NAMALWA (cell line): ENCODE measurements around the gene ARSD.
"Not testable (repeated sequence)": the region's sequence is repeated elsewhere in the genome, so short reads cannot be mapped to it uniquely, and the experiment has no call there.

ENCODE experiments used
- DNase-seq: peaks from one replicate; pipeline ENCODE4 v3.0.0-alpha.2; 2015; ENCODE audit warnings: low spot score

The ARSD gene

DNA sequence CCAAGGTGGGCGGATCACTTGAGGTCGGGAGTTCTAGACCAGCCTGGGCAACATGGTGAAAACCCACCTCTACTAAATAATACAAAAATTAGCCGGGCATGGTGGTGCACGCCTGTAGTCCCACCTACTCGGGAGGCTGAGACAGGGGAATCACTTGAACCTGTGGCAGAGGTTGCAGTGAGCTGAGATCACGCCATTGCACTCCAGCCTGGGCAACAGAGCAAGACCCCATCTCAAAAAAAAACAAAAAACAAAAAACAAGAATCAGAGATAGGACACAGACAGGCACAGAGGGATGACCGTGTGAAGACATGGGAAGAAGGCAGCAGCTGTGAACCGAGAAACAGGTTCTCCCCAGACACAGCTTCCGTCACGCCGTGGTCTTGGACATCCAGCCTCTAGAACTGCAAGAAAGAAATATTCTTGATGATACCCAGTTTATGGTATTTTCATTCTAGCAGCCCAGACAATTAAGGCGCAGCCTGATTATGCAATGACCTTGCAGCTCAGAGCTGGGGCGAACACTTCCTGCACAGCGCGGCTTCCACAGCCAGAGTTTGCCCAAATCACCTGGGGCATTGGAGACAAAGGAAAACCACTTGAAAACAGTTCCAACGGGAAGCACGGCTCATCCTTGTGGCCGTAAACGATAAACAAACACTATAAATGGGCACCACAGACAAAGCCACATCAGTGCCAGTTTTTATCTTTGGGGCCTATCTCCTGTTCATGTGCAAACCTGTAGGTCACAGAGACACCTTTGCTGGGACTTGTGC, 4.2 kb upstream of the ARSD start:
- DNase-seq = no peak

GRCh38 chrX:2931612-2932011, 2.5 kb upstream of the ARSD start:
- DNase-seq = no peak

DNA sequence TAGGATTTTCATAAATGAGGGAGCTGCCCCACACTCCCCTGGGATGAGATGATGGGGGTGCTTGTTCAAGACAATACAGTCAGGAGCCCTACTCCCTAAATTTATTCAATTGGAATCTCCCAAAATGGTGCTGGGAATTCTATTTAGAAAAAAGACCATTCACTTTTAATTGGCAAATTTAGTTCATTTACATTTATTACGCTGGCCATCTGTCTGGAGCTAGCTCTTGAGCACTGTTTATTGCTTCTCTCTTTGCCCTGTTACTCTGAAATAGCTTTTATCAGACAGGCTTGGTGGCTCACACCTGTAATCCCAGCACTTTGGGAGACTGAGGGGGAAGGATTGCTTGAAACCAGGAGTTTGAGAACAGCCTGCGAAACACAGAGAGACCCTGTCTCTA, 2.0 kb upstream of the ARSD start:
- no peak for DNase-seq

DNA sequence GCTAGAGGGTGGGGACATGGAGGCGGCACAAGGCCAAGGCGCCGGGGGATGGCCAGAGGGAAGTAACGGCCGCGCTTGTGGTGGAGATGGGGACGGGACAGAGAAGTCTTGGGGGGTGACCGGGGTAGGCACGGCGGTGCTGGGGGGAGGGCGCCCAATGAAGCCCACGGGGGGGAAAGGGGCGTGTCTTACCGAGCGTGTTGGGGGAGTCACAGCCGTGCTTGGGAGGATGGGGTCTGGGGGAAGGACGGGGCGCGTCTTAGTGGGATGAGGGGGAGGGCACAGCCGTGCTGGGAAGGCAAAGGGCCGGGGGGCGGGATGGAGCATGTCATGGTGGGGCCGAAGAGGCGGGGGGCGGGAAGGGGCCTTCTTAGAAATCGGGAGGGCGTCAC, 952 bp downstream of the ARSD start:
- no peak for DNase-seq

- no peak for DNase-seq
Measured at GRCh38 chrX:2926664-2927275, 2.4 kb downstream of the ARSD start.

DNA sequence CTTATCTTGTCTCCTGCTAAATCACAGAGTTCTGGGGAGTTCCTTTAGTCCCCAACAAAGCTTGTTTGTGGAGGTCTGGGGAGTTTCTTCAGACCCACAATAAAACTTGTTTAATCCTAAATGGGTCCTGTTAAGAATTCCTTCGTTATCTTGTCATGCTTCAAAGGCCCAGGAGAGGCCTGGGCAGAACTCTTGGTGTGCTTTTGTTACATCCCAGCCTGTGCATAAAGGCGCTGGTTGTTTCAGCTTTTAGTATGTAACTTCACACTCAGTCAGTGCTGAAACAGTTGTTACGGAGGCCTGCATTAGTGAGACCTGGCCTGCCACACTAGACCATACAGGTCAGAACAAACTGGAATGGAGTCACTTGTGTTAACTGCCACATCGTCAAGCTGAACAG, 2.9 kb downstream of the ARSD start:
- DNase-seq = not testable (repeated sequence)

DNA sequence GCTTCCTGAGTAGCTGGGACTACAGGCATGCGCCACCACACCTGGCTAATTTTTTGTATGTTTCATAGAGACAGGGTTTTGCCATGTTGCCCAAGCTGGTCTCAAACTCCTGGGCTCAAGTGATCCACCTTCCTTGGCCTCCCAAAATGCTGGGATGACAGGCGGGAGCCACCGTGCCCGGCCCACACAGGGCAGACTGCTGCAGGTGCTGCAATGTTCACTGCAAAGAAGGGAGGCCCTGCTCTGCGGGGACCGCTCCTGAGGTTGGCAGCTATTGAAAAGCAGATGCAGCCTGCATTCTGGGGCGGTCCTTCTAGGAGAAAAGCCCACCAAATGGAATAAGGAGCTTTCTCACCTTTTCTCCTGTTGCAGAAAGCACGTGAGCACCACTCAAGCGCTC, 5.0 kb downstream of the ARSD start:
- DNase-seq = no peak

GRCh38 chrX:2921750-2922149, 7.4 kb downstream of the ARSD start:
- no peak for DNase-seq

GRCh38 chrX:2921193-2921592, 7.9 kb downstream of the ARSD start:
- DNase-seq = no peak

DNA sequence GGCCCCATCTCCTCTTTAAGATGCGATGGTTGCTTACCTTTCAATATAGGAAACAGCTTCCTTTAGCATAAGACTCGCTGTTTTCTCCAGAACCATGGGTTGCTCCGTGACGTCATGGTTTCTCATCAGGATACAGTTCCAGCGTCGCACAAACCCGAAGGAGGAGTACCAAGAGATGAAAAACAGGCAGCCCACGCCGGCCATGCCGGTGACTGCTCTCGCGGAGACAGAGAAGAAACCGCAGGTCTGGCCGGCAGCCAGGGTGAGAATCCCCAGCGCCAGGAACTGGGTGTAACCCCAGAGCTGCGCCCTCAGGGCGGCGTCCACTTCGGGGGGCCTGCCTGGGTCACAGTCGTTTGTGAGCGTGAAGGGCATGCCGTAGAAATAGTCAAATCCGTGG, 11.4 kb downstream of the ARSD start:
- DNase-seq = no peak

DNA sequence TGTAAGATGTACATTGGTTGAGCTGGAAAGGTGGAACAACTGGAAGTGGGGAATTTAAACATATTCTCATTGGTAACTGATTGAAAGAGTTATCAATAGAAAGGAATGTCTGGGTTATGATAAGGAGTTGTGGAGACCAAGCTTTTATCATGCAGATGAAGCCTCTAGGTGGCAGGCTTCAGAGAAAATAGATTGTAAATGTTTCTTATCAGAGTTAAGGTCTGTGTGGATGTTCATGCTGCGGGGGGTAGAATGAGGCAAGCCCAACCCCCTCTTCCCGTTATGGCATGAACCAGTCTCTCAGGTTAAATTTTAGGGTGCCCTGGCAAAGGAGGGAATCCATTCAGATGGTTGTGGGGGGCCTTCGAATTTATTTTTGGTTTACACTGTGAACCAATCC, 16.0 kb downstream of the ARSD start:
- DNase-seq = peak; percentile 1

- DNase-seq = no peak
Measured at GRCh38 chrX:2910109-2910508, 19.0 kb downstream of the ARSD start.

DNA sequence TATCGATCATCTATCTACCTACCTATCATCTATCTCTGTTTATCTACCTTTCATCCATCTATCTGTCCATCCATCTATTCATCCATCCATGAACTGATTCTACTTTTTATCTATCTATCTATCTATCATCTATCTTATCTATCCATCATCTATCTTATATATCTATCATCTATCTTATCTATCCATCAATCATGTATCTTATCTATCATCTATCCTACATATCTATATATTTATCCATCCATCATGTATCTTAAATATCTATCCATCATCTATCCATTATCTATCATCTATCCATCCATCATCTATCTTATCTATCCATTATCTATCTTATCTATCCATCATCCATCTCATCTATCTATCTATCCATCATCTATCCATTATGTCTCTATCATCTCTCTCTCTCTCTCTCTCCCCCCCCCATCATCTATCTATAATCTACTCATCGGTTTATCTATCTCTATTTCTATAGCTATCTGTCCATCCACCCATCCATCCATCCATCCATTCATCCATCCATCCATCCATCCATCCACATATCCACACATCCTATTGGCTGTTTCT, 20.9 kb downstream of the ARSD start:
- DNase-seq = no peak

DNA sequence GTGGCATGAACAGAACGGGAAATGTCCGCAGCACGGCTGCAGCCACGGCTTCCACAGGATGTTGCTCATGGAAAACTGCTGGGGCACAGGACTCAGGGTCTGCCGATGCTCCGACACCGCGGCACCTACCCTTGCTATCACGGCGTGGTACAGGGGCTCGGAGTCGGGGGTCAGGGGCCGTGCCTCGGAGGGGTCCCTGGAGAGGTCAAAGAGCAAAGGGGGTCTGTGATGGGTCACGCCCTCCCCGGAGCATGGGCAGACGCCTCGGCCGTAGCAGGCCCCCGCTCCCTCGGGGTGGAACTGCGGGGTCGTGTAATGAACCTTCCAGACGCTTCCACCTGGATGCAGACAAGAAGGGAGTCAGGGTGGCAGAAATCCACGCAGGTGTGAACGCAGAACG, 21.8 kb downstream of the ARSD start:
- DNase-seq = no peak

- DNase-seq = peak; percentile 1
Measured at GRCh38 chrX:2903366-2903765, 25.8 kb downstream of the ARSD start.

DNA sequence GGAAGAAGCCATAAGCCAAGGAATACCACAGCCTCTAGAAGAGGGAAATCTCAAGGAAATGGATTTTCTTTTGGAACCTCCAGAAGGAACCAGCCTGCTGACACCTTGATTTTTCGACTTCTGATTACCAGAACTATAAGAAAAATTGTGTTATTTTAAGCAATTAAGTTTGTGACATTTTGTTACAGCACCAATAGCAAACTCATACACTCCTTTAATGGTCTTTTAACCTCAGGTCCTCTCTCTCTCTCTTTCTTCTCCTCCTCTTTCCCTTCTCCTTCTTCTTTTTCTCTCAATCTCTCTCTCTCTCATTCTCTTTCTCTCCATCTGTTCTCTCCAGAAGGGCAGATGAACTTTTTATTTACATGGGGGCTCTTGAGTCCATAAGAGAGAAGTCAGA, 26.3 kb downstream of the ARSD start:
- no peak for DNase-seq

DNA sequence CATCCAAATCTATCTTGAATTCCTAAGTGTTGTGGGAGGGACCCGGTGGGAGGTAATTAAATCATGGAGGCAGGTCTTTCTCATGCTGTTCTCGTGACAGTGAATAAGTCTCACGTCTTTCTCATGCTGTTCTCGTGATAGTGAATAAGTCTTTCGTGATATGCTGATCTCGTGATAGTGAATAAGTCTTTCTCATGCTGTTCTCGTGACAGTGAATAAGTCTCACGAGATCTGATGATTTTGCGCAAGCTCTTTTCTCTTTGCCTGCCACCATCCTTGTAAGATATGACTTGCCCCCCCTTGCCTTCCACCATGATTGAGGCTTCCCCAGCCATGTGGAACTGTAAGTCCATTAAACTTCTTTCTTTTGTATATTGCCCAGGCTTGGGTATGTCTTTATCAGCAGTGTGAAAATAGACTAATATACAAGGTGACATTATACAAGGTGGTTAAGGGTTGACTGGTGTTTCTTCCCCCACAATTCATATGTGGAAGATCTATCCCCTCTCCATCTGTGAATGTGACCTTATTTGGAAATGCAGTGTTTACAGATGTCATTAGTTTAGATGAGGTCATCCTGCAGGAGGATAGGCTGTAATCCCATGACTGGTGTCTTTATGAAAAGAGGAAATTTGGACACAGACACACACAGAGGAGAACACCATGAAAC, 27.6 kb downstream of the ARSD start:
- DNase-seq = no peak

- no peak for DNase-seq
Measured at GRCh38 chrX:2898846-2899512, 30.2 kb downstream of the ARSD start.

DNA sequence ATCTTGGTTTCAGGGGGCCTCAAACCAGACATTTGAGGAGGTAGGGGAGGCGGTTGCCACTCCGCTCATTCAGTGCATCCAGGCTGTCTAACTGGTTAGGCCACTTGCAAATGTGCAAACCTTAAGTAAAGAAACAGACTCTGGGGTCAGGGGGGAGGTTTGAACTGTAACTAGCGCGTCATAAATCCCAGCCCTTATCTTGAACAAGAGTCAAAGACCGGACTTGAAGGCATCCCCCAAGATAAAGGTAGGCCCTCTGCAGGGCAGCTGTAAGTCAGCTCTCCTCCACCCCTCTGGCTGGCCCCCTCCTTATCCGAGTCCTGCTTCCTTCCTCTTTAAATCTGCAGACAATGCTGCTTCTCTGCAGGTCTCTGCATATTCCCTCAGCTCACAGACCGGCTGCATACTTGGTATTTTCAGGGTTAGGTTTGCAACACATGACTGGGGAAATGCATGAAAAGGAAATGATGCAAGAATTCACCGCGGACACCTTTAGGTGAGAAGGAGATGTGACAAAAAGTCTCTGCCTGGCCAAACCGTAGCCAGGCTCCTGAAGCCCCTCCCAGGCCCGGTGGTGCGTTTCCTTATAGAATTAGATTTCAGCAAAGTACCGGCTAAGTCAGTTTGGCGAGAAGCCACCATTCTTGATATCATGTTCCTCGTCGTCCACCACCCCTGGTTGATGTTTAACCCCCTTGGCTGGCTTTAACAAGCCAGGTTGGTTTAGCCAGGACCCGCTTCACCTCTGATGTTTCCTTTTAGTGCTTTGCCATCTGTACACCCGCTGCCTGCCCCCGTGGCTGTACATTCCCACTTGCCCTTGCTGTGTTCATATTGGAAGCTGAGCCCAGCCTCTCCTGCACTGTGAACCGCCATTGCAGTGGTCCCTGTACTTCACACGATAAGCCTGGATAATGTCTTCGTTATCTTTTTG, 31.2 kb downstream of the ARSD start:
- DNase-seq = not testable (repeated sequence)

- no peak for DNase-seq
Measured at GRCh38 chrX:2897311-2897689, 31.8 kb downstream of the ARSD start.

- DNase-seq = no peak
Measured at GRCh38 chrX:2894885-2895292, 34.2 kb downstream of the ARSD start.
